PFSK-1 (cell line): ENCODE results near the gene SHH.

Experiments used
- POLR2AphosphoS5 ChIP-seq: IDR thresholded peaks from 2 replicates; pipeline ENCODE4 v1.6.1; 2012; ENCODE audit warnings: low read depth, mild to moderate bottlenecking, control low read depth, low read length, moderate library complexity
- TF ChIP-seq, protein P1 (sequence below), 2 experiments: IDR thresholded peaks; 2 replicates each; pipeline versions ENCODE4 v1.6.1 to v1.8.0; 2011 to 2012; ENCODE audit warnings: low read depth in 2 of 2, low read length in 2 of 2, control low read depth in 1 of 2, inconsistent platforms in 1 of 2, mild to moderate bottlenecking in 1 of 2, moderate library complexity in 1 of 2; ENCODE audit not compliant: insufficient read depth in 1 of 2

DNA sequence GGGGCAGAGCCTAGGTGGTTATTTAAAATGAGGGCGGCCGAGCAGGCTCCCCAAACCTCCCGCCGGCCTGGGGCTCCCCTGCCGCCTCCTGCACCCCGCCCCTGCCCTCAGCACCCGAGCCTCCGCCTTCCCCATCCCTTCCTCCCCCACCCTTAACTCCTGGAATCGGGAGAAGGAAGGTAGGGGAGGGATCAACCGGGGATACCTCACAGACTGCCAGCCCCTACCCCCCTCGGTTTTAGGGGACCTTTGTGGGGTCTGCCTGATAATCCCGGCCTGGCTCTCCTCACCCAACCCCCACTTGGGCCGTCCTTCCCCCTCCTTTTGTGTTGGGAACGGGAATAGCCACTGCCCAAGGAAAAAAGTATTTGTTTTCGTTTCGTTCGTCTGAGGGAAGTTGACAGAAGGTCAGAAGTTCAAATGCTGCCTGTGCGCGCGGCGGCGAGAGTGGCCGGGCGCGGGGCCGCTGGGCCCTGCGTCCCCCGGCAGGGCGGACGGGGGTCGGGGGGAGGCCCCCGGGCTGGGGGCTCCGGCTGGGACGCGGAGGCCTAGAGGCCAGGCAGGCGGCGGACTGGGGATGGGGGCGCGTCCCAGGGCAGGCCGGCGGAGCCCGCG, 2.8 kb downstream of the SHH start:
- TF ChIP-seq, protein P1, sequence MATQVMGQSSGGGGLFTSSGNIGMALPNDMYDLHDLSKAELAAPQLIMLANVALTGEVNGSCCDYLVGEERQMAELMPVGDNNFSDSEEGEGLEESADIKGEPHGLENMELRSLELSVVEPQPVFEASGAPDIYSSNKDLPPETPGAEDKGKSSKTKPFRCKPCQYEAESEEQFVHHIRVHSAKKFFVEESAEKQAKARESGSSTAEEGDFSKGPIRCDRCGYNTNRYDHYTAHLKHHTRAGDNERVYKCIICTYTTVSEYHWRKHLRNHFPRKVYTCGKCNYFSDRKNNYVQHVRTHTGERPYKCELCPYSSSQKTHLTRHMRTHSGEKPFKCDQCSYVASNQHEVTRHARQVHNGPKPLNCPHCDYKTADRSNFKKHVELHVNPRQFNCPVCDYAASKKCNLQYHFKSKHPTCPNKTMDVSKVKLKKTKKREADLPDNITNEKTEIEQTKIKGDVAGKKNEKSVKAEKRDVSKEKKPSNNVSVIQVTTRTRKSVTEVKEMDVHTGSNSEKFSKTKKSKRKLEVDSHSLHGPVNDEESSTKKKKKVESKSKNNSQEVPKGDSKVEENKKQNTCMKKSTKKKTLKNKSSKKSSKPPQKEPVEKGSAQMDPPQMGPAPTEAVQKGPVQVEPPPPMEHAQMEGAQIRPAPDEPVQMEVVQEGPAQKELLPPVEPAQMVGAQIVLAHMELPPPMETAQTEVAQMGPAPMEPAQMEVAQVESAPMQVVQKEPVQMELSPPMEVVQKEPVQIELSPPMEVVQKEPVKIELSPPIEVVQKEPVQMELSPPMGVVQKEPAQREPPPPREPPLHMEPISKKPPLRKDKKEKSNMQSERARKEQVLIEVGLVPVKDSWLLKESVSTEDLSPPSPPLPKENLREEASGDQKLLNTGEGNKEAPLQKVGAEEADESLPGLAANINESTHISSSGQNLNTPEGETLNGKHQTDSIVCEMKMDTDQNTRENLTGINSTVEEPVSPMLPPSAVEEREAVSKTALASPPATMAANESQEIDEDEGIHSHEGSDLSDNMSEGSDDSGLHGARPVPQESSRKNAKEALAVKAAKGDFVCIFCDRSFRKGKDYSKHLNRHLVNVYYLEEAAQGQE (IDR thresholded peaks at IDR 0.05; ENCODE audit: insufficient read depth in 1 of 2, low read depth in 2 of 2, low read length in 2 of 2): no peak
- no peak for TF ChIP-seq POLR2AphosphoS5
